Kidney glomerular epithelial cell (primary cell): Measurements from ENCODE around the gene CNTN5.

Experiments
- DNase-seq: peaks from one replicate; lab custom pipeline; 2025; lab: John Stamatoyannopoulos, UW

CNTN5 gene

DNA sequence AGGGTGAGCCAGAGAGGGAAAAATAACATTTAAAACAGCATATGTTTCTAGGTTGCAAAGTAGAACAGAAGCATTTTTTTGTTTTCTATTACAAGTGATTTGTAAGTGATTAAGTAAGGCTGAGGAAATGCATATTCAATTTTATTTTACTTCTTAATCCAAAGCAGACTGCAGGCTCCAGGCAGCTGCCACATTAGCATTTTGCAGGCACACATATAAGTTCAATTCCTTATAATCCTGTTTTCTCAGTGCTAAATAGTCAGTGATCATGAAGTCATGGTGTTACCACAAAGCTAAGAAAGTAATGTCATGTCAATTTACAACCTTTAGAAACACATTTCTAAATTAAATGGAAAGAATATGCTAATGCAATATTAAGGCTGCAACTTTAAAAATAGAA is 149.8 kb downstream of the CNTN5 start:
- no peak for DNase-seq

DNA sequence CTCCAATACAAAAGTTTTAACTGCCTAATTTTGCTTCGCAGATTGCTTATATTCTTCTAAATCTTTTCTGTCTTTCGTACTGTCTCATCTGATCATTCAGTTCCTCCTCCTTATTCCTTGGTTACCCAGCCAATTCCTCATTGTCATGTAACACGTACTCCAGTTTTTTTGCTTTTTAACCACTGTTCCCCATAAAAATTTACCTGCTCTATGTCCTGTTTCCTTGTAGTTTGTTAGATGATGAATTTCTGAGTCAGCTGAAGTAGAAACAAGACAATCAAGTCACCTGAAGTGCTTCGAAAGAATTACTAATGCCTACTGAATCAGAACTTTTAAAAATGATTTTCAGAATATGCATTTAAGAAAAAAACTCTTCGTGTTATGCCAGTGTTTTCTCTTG is 150.6 kb downstream of the CNTN5 start:
- DNase-seq = no peak

DNA sequence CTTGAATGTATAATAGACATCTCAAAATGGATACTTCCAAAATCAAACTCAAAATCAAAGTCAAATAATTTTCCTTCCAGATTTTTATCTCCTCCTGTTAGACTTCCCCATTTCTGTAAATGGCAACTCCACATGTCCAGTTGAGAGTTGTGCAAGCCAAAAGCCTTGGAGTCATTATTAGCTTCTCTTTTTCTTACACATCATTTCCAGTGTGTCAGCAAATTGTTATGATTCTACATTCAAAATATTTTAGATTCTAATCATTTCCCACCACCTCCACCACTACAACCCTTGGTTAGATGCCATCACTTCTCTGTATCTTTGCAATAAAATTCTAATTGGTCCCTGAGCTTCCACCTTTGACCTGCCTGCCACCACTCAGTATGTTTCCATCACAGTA is 155.7 kb downstream of the CNTN5 start:
- DNase-seq = no peak

DNA sequence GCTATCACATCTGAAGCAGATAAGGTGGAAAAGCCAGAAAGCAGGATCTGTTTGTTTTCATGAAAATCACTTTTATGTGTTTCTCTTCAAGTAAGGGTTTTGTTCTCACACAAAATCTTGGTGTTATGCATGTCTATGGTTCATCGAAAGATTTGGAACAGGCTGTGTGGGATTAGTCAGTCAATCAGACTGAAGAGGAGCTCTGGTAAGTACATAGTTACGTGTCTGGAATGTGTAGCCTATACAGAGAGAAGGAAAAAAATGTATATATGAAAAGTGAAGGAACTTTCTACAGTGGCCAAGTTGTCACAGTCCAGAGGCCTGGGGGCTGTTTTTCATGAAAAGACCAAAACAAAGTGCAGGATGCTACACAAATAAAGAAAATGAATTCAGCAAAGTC is 156.7 kb downstream of the CNTN5 start:
- DNase-seq = no peak

DNA sequence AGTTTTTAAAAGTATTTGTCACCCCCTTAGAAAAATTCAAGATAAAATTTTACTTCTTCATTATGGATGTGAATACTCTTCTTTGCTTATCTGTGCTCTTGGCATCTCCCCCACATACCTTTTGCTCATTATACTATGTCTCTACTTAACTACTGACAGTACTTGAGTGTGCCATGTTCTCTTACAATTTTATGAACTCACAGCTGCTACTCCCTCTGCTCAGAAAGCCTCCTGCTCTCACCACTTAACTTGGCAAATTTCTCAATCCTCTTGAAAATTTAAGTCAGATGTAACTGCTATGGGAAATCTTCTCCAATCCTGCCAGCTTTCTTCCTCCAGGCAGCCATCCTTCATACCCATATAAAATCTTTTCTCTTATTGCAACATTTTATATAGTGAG is 163.4 kb downstream of the CNTN5 start:
- no peak for DNase-seq

DNA sequence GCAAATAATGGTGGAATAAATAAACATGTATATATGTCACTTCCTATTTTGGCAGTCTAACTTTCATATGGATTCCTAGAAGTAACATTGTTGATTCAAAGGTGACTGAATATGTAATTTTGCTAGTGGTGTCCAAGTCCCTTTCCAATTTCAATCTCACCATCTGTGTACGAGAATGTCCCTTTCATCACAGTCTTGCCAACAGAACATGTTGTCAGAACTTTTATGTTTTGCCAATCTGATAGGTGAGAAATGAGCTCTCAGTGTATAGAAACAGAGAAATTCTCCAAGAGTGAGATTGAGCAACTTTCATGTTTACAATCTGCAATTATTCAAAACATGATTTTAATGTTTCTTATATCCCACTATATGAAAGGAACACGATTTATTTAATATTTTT is 167.5 kb downstream of the CNTN5 start:
- no peak for DNase-seq

DNA sequence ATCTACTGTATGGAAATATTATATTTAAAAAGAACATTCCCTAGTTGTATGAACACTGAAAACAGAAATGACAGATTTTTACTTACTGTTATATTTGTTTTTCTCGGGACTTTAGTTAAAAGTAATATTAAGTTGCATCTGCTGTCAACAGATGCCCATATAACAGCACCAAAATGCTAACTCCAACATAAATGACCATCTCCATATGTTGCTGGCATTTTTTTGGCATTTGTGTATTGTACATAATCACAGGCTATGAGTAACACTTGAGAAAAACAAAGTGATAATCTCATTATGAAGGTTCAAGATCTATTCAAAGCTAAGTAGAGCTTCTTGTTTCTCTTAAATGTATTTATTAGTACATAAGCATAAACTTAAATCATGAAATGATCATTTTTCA is 172.0 kb downstream of the CNTN5 start:
- no peak for DNase-seq

DNA sequence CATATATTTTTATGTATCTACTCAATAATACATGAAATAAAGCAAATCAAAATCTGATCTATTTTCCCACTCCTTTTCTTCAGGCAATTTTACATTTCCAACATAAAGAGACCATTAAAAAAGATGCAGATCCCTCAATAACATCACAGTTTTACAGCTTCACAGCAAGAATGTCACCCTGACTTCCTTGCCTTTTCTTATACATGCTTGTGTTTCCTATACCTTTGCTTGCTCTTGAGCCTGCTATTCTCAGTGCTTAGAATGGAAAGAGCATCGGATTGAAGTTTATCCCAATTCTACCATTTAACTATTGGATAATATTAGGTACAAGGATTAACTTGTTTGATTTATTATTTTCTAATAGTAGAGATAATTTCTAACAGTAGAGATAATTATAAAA is 176.7 kb downstream of the CNTN5 start:
- no peak for DNase-seq

DNA sequence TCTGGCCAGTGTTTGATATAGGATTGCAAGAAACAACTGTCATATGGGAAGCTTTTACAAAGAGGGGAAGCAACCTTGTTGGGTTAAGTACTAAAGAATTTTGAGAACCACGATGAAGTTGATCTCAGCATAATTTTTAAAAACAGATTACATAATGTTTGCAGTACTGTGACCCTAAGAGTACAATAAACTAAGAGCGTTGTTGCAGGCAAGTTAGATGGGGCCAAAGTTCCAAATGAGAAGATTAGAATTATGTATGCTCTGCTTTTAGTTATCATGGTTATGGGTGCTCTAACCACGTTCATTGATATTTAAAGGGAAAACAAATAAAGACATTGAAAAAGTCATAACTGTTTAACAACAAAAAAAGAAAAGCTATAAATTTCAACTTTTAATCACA is 177.5 kb downstream of the CNTN5 start:
- no peak for DNase-seq

DNA sequence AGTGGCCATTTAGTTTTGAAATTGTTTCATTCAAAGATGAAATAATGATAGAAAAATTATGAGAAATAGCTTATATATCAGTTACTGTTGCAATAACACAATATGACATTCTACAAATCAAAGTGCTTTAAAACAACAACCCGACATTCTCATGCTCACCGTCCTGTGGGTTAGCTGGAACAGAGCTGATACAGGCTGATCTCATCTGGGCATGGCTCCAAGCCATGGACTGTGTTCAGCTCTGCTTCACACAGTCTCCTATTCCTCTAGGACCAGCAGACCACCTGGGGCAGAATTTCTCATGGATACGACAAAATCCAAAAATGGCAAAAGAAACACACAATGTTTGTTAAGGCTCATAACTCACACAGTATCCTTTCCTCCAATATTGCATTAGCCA is 178.6 kb downstream of the CNTN5 start:
- no peak for DNase-seq

DNA sequence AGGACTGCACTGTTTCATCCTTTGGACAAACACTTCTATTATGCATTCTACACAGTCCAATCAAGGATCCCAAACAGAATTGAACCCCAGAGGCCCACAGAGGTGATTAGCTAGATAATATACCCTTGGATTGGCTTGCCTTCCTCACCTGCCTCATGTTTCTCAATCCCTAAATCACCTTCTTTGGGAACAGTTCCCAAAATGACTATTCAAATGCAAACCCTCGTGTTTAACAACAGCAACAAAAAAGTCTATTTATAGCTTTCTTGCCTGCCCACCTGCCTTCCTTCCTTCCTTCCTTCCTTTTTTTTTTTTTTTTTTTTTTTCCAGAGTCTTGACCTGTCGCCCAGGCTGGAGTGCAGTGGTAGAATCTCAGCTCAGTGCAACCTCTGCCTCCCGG is 180.0 kb downstream of the CNTN5 start:
- DNase-seq = no peak

DNA sequence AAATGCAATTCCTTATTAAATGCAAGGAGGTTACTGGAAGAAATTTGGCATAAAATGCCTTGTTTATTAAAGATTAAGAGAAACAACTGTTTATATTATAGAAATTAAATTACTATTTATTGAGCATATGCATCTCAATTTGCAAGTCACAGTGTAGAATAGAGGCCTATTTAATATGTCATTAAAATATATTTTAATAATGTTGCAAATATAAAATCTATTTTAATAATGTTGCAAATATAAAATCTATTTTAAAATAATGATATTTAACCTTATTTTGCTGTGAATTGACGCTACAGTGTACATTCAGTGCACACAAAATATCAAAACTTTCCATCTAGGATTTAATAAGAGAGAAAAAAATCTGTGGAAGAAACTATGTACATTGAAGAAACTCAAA is 188.1 kb downstream of the CNTN5 start:
- DNase-seq = no peak

DNA sequence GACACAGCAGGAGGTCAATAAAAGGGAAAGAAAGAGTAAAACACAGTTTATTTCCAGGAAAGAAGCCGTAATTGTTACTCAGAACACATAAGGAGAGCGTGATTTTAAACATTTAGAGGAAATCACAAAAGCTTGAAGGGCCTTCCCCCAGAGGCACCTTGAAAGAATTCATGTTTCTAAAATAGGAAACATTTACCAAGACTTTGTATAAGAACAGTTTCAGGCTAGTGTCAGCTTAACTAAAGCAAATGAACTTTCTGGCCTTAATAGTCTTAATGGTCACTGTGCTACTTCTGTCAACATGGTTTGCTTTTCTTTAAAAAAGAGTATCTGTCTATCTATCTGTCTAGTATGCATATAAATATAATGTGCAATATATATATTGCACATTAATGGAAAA is 208.8 kb downstream of the CNTN5 start:
- no peak for DNase-seq

DNA sequence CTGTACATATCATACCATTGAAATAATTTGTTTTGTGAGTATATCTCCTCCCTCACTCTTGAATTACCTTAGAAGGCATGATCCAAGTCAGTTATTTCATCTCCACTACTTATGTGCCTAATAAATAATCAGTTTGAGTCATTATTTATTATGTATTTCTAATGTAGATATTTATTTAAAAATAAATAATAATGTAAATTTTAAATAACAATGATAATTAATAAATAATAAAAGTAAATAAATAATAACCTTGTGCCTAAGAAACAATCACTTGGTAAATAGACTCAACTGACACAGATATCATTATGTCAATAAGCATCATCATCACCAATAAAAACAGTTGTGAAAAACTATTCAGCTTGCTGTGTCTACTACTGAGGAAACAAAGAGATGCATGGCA is 213.8 kb downstream of the CNTN5 start:
- DNase-seq = no peak

DNA sequence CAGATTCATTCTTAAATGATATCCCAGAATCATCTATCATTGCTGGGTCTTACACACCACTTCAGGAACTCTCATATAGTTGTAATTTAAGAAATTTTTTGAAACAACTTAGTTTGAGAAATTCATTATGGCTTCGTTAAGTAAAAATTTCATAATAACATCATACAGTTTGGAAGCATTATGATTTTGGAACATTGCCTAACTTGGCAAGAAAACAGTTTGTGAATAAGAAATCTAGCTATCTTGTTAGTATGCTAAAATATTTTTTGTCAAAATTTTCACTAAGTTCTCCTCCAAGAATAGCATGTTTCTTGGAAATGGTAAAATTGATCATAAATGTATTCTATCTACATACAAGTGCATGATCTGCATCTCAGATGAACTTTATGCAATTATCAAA is 217.7 kb downstream of the CNTN5 start:
- DNase-seq = no peak

DNA sequence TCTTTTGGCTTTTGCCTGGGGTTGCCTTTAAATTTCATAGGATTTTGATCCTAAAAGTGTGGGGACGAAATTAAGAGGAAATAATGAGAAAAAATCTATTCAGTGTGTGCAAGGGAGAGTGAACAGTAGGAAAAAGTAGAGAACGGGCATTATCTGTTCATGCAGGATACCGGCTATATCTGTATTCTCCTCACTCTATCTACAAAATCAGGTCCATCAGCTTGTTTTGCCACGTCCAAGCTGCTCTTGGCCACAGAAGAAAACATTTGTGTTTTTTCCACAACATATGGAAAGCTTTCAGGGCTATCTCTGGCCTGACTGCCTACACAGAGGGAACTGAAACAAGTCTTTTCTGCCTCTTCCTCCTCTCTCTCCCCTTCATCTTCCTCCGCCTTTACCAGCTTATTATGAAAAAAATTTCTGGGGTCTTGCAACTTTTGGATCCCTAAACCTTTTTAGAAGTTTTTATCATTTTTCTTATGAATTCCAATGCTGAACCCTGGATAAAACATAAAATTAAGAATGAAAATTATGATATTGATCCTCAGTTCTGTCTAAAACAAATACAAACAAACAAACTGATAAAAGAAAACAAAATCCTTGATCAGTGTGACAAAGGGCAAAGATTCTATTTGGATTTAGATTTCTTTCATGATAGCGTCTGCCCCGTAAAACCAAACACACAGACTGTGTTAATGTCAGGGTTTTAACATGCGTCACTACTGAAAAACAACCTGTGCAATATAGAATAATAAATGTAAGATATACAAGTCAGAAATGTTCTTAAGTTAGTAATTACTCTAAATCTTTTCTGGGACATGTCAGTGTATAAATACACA is 219.7 kb downstream of the CNTN5 start:
- no peak for DNase-seq

DNA sequence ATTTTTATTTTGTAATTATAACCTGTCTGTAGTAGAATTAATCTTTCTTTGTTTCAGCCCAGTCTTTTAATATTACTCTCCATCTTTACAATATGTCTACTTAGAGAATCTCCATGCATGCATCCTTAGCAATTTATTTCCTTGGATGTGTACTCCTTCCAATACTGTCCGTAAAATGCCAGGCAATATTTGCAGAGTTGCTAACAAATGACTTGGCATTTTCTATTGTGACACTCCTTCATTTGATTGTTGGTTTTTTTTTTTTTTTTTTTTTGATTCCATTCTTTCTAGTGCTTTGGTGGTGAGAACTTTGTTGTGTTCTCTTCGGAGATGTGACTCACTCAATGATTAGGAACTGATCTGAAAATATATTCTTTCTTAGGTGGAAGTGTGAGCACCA is 220.3 kb downstream of the CNTN5 start:
- no peak for DNase-seq

DNA sequence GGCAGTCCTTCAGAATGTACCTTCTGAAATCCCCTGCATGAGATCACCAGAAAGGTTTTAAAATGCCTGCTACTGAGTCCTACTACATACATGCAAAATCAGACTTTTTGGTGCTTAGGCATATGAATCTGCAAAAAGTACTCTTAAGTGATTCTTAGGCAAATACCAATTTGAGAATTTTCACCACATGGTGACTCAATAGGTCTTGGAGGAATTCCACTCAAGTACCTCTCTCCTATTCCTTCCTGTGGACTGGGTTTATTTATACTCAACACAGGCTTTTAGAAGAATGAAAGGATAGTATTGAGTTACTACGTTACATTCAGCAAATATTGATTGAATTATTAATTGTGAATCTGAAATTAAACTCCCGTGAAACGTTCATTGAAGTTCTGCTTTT is 223.9 kb downstream of the CNTN5 start:
- no peak for DNase-seq

DNA sequence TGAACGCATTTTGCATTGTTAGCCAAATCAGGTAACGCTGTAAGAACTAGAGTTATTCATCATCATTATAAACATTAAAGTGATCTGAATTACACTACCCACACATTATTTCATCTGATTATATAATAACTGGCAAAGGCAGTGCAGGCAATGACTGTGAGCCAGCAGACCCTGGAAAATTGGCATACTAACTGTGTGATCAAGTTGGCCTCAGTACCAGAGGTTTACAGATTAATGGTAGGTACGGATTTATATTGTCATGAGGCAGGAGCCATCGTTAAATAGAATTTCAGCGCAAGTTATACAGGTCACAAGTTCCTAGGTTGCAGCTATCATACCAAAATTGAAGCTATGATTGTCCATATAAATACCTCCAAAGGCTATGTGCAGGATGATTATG is 225.4 kb downstream of the CNTN5 start:
- no peak for DNase-seq

DNA sequence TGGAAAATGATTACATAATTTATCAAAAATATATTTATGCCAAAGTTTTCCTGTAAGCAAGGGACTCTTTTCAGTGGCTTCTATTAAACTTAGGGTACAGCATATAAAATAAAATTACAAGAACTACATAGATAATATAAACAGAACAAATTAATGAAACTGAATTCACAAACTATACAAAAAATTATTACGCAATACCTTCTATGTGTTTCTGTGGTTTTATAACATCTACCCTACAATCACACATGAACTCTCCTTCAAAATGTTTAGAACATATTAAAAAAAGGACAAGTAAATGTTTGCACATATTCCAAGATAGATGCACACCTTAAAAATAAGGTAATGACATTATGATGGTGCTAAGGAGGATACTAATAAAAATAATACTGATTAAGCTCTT is 235.9 kb downstream of the CNTN5 start:
- DNase-seq = no peak

DNA sequence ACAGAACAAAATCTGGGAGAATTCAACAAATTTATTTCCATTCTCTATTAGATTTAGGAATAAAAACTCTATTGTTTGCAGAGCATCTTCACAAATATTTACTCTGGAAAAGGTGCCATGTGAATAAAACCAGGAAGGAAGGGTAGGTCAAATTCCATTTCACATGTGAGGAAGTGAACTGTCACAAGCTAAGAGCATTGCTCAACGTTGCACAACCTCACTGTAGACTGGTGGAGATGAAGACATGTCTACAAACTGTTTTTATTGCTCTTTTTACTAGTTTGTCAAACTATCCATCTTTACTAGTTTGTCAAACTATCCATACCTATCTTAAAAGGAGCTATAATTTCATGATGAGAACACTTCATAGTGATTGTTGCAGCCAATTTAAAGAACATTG is 236.4 kb downstream of the CNTN5 start:
- DNase-seq = no peak

DNA sequence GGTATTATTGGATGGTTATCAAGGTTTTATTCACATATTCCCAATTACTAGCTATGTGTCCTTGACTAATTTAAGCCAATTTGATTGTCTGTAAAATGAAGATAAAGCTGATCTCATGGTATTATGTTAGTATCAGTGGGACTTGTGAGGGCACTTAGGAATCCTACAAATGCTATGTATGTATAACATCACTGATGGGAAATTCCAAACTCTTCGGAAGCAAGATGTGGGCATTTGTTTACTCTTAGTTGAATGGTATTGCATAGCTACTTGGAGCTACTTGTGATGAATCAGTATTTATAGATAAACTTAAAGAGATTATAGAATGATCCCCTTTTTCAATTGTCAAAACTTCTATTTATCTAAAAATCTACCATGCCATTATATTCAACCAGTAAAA is 239.9 kb downstream of the CNTN5 start:
- peak; percentile 41 for DNase-seq

DNA sequence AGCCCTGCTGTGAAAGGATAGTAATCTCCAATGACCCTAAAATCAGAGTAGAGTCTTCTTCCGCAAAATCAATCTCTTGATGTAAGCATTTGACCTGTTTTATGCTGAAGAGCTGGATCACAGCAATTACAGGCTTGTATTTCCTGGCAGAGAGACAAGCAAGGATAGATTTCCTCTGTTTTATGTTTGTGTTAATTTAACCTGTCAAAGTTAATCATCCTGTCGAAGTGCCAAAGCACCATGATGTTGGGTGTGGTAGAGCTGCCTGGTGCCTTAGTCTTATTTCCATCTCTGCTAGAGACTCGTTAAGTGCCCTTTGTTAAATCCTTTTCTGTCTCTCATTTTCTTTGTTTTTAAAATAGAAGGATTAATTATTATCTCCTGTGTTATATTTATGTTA is 248.1 kb downstream of the CNTN5 start:
- no peak for DNase-seq

DNA sequence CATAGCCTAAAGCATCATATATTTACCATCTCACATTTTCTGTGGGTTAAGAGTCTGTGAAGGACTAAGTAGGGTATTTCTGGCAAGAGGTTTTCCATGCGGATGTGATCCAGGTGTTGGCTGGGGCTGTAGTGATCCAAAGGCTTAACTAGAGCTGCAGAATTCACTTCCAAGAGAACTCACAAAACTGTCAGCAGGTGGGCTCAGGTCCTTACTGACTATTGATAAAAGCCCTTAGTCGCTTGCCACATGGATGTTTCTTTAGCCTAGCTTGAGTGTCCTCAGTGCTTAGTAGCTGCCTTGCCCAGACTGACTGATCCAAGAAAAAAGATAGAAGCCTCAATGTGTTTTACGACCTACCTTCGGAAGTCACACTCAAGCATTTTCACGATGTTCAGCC is 250.8 kb downstream of the CNTN5 start:
- DNase-seq = no peak

DNA sequence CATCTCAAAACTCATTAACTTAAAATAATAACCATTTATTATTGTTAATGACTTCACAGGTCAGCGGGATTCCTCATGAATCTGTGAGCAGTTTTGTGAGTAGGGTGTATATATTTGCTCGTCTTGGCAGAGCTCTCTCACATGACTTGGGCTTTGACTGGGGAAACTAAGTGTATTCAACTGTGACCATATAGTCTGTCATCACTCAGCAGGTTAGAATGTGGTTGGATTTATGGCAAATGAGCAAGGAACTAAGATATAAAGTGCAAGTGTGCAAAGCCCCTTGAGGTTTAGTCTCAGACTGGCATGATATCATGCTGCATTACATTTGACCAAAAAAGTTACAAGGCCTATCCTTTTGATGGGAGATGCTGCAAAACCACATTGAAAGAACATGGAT is 254.8 kb downstream of the CNTN5 start:
- peak; percentile 72 for DNase-seq
